Breast epithelium (tissue), 3 donors: ENCODE measurements around the gene LRRC57.

Experiments used
- POLR2A ChIP-seq: fragments of 450-650 bp; IDR thresholded peaks from one replicate; pipeline ENCODE4 v1.6.1; 2016; ENCODE audit warnings: antibody characterized with exemption, mild to moderate bottlenecking, moderate library complexity
- POLR2AphosphoS5 ChIP-seq, 3 donors: sonication (generic); formaldehyde crosslinking; IDR thresholded peaks; one replicate each; pipeline ENCODE4 v1.6.1; 2017; ENCODE audit warnings: antibody characterized with exemption in 3 of 3

DNA sequence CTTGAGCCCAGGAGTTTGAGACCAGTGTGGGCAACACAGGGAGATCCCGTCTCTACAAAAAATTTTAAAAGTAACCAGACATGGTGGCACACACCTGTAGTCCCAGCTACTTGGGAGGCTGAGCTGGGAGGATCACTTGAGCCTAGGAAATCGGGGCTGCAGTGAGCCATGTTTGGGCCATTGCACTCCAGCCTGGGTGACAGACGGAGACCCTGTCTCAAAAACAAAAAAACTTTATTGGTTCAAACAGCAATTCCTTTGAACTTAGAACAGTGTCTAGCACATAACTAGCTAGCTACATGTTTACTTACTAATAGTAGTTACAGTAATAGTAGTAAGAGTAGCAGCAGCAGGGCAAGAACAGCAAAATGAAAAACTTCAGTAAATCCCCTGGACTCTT, 10.1 kb upstream of the LRRC57 start:
- no peak for TF ChIP-seq POLR2AphosphoS5 (IDR thresholded peaks at IDR 0.05)
- TF ChIP-seq POLR2A: no peak
